Stimulated activated naive CD8-positive, alpha-beta T cell treated with anti-CD3 and anti-CD28 coated beads, Interleukin-15, amount 100 ng/mL, for 72 hours (primary cell): ENCODE results near the gene GNAS.
A peak's percentile ranks its signal among the peaks of the same experiment; 100 is the strongest.
"Not testable (repeated sequence)": the region's sequence is repeated elsewhere in the genome, so short reads cannot be mapped to it uniquely, and the experiment has no call there.

Source experiments
- ATAC-seq: fragments of 150-1000 bp; cut with Tn5 transposase; 2 replicates; pipeline ENCODE4 v1.10.0; 2021; ENCODE audit warnings: mild to moderate bottlenecking, moderate library complexity
- DNase-seq, 2 donors: peaks; one replicate each; pipeline ENCODE4 v3.0.0; 2021 to 2022
- H3K27ac Mint-ChIP-seq, 2 donors: one replicate each; pipeline ENCODE4 v1.8.0; 2022; ENCODE audit warnings: mild to moderate bottlenecking in 2 of 2, mixed read lengths in 2 of 2, moderate library complexity in 2 of 2
- H3K27me3 Mint-ChIP-seq: one replicate; pipeline ENCODE4 v1.8.0; 2022; ENCODE audit warnings: mixed read lengths
- H3K4me1 Mint-ChIP-seq: one replicate; pipeline ENCODE4 v1.8.0; 2022; ENCODE audit warnings: mild to moderate bottlenecking, mixed read lengths
- H3K4me3 Mint-ChIP-seq, 2 donors: one replicate each; pipeline ENCODE4 v1.8.0; 2022; ENCODE audit warnings: mild to moderate bottlenecking in 2 of 2, mixed read lengths in 2 of 2, moderate library complexity in 1 of 2
- H3K9me3 Mint-ChIP-seq, 2 donors: one replicate each; pipeline ENCODE4 v1.8.0; 2022; ENCODE audit warnings: mixed read lengths in 2 of 2

GNAS gene

GRCh38 chr20:58930496-58930895, 78.0 kb downstream of the GNAS start:
- DNase-seq, result no peak
- Mint-ChIP-seq H3K9me3 (no peaks in the 10 kb centered on the region), H3K27ac (peak overlapping the region in 1 of 2 donors; percentile 83), H3K4me3 (no peak overlapping the region), H3K27me3 (peaks cover 25% of the 10 kb centered on the region), H3K4me1 (no peaks in the 10 kb centered on the region)
- ATAC-seq, result no peak

- Mint-ChIP-seq H3K4me3 (no peak overlapping the region), H3K4me1 (no peaks in the 10 kb centered on the region), H3K9me3 (no peaks in the 10 kb centered on the region), H3K27ac (no peak overlapping the region), H3K27me3 (peaks cover 25% of the 10 kb centered on the region)
- DNase-seq (no peak), ATAC-seq (no peak)
Measured at GRCh38 chr20:58932170-58932569, 79.7 kb downstream of the GNAS start.

- ATAC-seq (no peak), DNase-seq (no peak)
- no peaks in the 10 kb centered on the region for H3K9me3 Mint-ChIP-seq
- H3K4me1 Mint-ChIP-seq, result no peaks in the 10 kb centered on the region
- no peak overlapping the region for H3K27ac Mint-ChIP-seq
- no peak overlapping the region for H3K4me3 Mint-ChIP-seq
- peaks cover 11% of the 10 kb centered on the region for H3K27me3 Mint-ChIP-seq
Measured at GRCh38 chr20:58938078-58938477, 85.6 kb downstream of the GNAS start.

- H3K27me3 Mint-ChIP-seq, result peaks cover 11% of the 10 kb centered on the region
- no peak overlapping the region for H3K4me3 Mint-ChIP-seq
- no peak for DNase-seq
Measured at GRCh38 chr20:58938541-58938940, 86.0 kb downstream of the GNAS start.

GRCh38 chr20:58941471-58941870, 89.0 kb downstream of the GNAS start:
- Mint-ChIP-seq H3K27me3 (peaks cover 11% of the 10 kb centered on the region), H3K27ac (no peak overlapping the region), H3K4me3 (no peak overlapping the region), H3K4me1 (no peaks in the 10 kb centered on the region), H3K9me3 (no peaks in the 10 kb centered on the region)
- DNase-seq, result no peak
- no peak for ATAC-seq

More at GRCh38 chr20:58938541-58938940, 86.0 kb downstream of the GNAS start:
- H3K27ac Mint-ChIP-seq, result no peak overlapping the region
- no peak for ATAC-seq
- no peaks in the 10 kb centered on the region for H3K4me1 Mint-ChIP-seq
- H3K9me3 Mint-ChIP-seq, result no peaks in the 10 kb centered on the region

- no peak overlapping the region for H3K27ac Mint-ChIP-seq
- no peak overlapping the region for H3K4me3 Mint-ChIP-seq
- no peaks in the 10 kb centered on the region for H3K4me1 Mint-ChIP-seq
- no peak for ATAC-seq
- H3K9me3 Mint-ChIP-seq, result no peaks in the 10 kb centered on the region
- no peak for DNase-seq
- H3K27me3 Mint-ChIP-seq, result peaks cover 8% of the 10 kb centered on the region
Measured at GRCh38 chr20:58942549-58942948, 90.0 kb downstream of the GNAS start.

- Mint-ChIP-seq H3K27ac (peak overlapping the region in 1 of 2 donors; percentile 20), H3K27me3 (no peaks in the 10 kb centered on the region), H3K4me1 (no peaks in the 10 kb centered on the region), H3K9me3 (no peaks in the 10 kb centered on the region), H3K4me3 (no peak overlapping the region)
- DNase-seq (no peak), ATAC-seq (no peak)
Measured at GRCh38 chr20:58944610-58945009, 92.1 kb downstream of the GNAS start.

GRCh38 chr20:58945965-58946631, 93.6 kb downstream of the GNAS start:
- Mint-ChIP-seq H3K27ac (no peak overlapping the region), H3K9me3 (no peaks in the 10 kb centered on the region), H3K27me3 (peaks cover 6% of the 10 kb centered on the region), H3K4me1 (no peaks in the 10 kb centered on the region), H3K4me3 (no peak overlapping the region)
- no peak for DNase-seq
- ATAC-seq, result no peak

GRCh38 chr20:58947797-58948388, 95.4 kb downstream of the GNAS start:
- H3K27me3 Mint-ChIP-seq, H3K27ac Mint-ChIP-seq, ATAC-seq, H3K9me3 Mint-ChIP-seq, H3K4me1 Mint-ChIP-seq, H3K4me3 Mint-ChIP-seq, DNase-seq: not testable (repeated sequence)

- H3K4me3 Mint-ChIP-seq, result no peak overlapping the region
- H3K27me3 Mint-ChIP-seq, result peaks cover 8% of the 10 kb centered on the region
- H3K27ac Mint-ChIP-seq, result no peak overlapping the region
- no peaks in the 10 kb centered on the region for H3K4me1 Mint-ChIP-seq
- H3K9me3 Mint-ChIP-seq, result no peaks in the 10 kb centered on the region
- ATAC-seq, result no peak
- DNase-seq, result no peak
Measured at GRCh38 chr20:58950603-58951002, 98.1 kb downstream of the GNAS start.

- ATAC-seq (no peak), DNase-seq (no peak)
- H3K4me1 Mint-ChIP-seq, result no peaks in the 10 kb centered on the region
- H3K27me3 Mint-ChIP-seq, result peaks cover 8% of the 10 kb centered on the region
- H3K4me3 Mint-ChIP-seq, result no peak overlapping the region
- H3K9me3 Mint-ChIP-seq, result no peaks in the 10 kb centered on the region
- no peak overlapping the region for H3K27ac Mint-ChIP-seq
Measured at GRCh38 chr20:58953050-58953449, 100.5 kb downstream of the GNAS start.

GRCh38 chr20:58956078-58956477, 103.6 kb downstream of the GNAS start:
- no peaks in the 10 kb centered on the region for H3K4me1 Mint-ChIP-seq
- no peak overlapping the region for H3K27ac Mint-ChIP-seq
- no peaks in the 10 kb centered on the region for H3K9me3 Mint-ChIP-seq
- DNase-seq, result no peak
- H3K27me3 Mint-ChIP-seq, result peaks cover 8% of the 10 kb centered on the region
- no peak for ATAC-seq
- no peak overlapping the region for H3K4me3 Mint-ChIP-seq

- Mint-ChIP-seq H3K9me3 (no peaks in the 10 kb centered on the region), H3K27ac (peak overlapping the region in 1 of 2 donors; percentile 35), H3K4me3 (no peak overlapping the region), H3K4me1 (no peaks in the 10 kb centered on the region), H3K27me3 (peaks cover 7% of the 10 kb centered on the region)
- ATAC-seq (no peak), DNase-seq (no peak)
Measured at GRCh38 chr20:58959652-58960051, 107.1 kb downstream of the GNAS start.
